Mucosa of descending colon (tissue), 3 donors: ENCODE results near the gene ROGDI. TPM values are rescaled to one million over a fixed set of nuclear protein-coding genes. Genes with fewer than 3 reads are reported as not detected.
A peak's percentile ranks its signal among the peaks of the same experiment; 100 is the strongest.

Experiments
- ATAC-seq: fragments of 200-7000 bp; cut with Tn5 transposase; one replicate; pipeline ENCODE4 v1.9.1; 2020; ENCODE audit warnings: mild to moderate bottlenecking, moderate library complexity
- DNase-seq, 3 donors: peaks; one replicate each; pipeline ENCODE4 v3.0.0-alpha.2; 2020
- H3K36me3 ChIP-seq: fragments of 200-600 bp; one replicate; pipeline ENCODE4 v1.8.0; 2021; ENCODE audit warnings: low read depth, mild to moderate bottlenecking
- H3K4me1 ChIP-seq: fragments of 200-600 bp; one replicate; pipeline ENCODE4 v1.8.0; 2021; ENCODE audit warnings: low read depth, mild to moderate bottlenecking
- H3K4me3 ChIP-seq: fragments of 200-600 bp; one replicate; pipeline ENCODE4 v1.8.0; 2021; ENCODE audit warnings: mild to moderate bottlenecking
- H3K9me3 ChIP-seq: fragments of 200-600 bp; one replicate; pipeline ENCODE4 v1.8.0; 2021; ENCODE audit warnings: mild to moderate bottlenecking
- CTCF ChIP-seq: fragments of 200-600 bp; IDR thresholded peaks from one replicate; pipeline ENCODE4 v1.8.0; 2022; ENCODE audit warnings: antibody characterized with exemption, mild to moderate bottlenecking
- intact Hi-C, 2 donors: fragments of 100-400 bp; cut with DNase I in 1 of 2; cut with micrococcal nuclease in 1 of 2; formaldehyde crosslinking; loops; one replicate each; pipeline versions ENCODE4 v1.11.0 to v1.11.1; 2022; cut with DNase I, micrococcal nuclease
- total RNA-seq, 3 donors: library from RNA; stranded (reverse); fragmentation: NEBNext Ultra II Directional in 2 of 3; extraction: Animal tissue kit (Norgen Biotek cat#: 25700) in 2 of 3; gene quantifications; one replicate each; pipeline versions ENCODE4 v1.2.1 to v1.2.4, GENCODE V29; 2021 to 2023
- donor health status: DM: no; HTN: no; CAD: no; lungs with moderate emphysema.
- donor health status: DM: no; HTN: no; CAD: no.
- donor health status: DM: no; HTN: yes; CAD: no.

ROGDI gene
- total RNA-seq, 3 donors from 2014 or later: 18.5 to 40.6 (median 31.7) TPM

GRCh38 chr16:4795181-4795827 is 7.1 kb downstream of the ROGDI start, which contains the start of gene SMIM22:
Gene SMIM22 (plus strand): TSS chr16:4795369. CDS start chr16:4795735, 366 bp downstream.
- intact Hi-C loops: no loop called here
- H3K4me3 ChIP-seq: peak within 1 kb of the TSS; percentile 24
- no peak for TF ChIP-seq CTCF
- DNase-seq (peak; percentile 86 to 88 (median 86)), ATAC-seq (peak; percentile 90)
- peaks cover 14% of the 10 kb centered on the region for H3K4me1 ChIP-seq
- no peaks in the 10 kb centered on the region for H3K36me3 ChIP-seq
- H3K9me3 ChIP-seq: no peaks in the 10 kb centered on the region

GRCh38 chr16:4792951-4793513 is 9.4 kb downstream of the ROGDI start:
- peaks cover 8% of the 10 kb centered on the region for H3K4me1 ChIP-seq
- H3K9me3 ChIP-seq: no peaks in the 10 kb centered on the region
- H3K36me3 ChIP-seq: no peaks in the 10 kb centered on the region
- DNase-seq: no peak
- no peak overlapping the region for H3K4me3 ChIP-seq
- TF ChIP-seq CTCF: no peak
- no peak for ATAC-seq
- intact Hi-C loops: no loop called here

- no peaks in the 10 kb centered on the region for H3K9me3 ChIP-seq
- intact Hi-C loops: no loop called here
- H3K36me3 ChIP-seq: no peaks in the 10 kb centered on the region
- ATAC-seq: no peak
- H3K4me3 ChIP-seq: no peak overlapping the region
- DNase-seq: no peak
- no peak for TF ChIP-seq CTCF
- no peaks in the 10 kb centered on the region for H3K4me1 ChIP-seq
Measured at GRCh38 chr16:4790871-4791270, 11.6 kb downstream of the ROGDI start.

- TF ChIP-seq CTCF: no peak
- ATAC-seq (peak; percentile 5), DNase-seq (no peak)
- intact Hi-C loops: no loop called here
- Histone ChIP-seq H3K4me3 (no peak overlapping the region), H3K4me1 (no peaks in the 10 kb centered on the region), H3K36me3 (no peaks in the 10 kb centered on the region), H3K9me3 (no peaks in the 10 kb centered on the region)
Measured at GRCh38 chr16:4790261-4790660, 12.2 kb downstream of the ROGDI start.

GRCh38 chr16:4788910-4789309 is 13.5 kb downstream of the ROGDI start:
- H3K9me3 ChIP-seq: no peaks in the 10 kb centered on the region
- DNase-seq (no peak), ATAC-seq (no peak)
- intact Hi-C loops: no loop called here
- H3K4me3 ChIP-seq: no peak overlapping the region
- no peaks in the 10 kb centered on the region for H3K4me1 ChIP-seq
- no peaks in the 10 kb centered on the region for H3K36me3 ChIP-seq
- TF ChIP-seq CTCF: no peak
